Neural progenitor cell (in vitro differentiated cells): ENCODE data around the gene KMT5C. TPM values are rescaled to one million over a fixed set of nuclear protein-coding genes. Genes with fewer than 3 reads are reported as not detected.

Experiments
- DNase-seq: peaks from one replicate; pipeline ENCODE4 v3.0.0-alpha.2; 2016; ENCODE audit warnings: low spot score
- H2AFZ ChIP-seq: fragments of 200-600 bp; sonication (generic); replicated peaks from 2 replicates; pipeline ENCODE4 v1.6.1; 2016; ENCODE audit warnings: antibody characterized with exemption
- H3F3A ChIP-seq: fragments of 200-600 bp; sonication (generic); 2 replicates; pipeline ENCODE4 v1.6.1; 2016; ENCODE audit warnings: antibody characterized with exemption, low read depth
- H3K27ac ChIP-seq: fragments of 200-600 bp; sonication (generic); 2 replicates; pipeline ENCODE4 v1.5.1; 2016; ENCODE audit warnings: mild to moderate bottlenecking
- H3K27me3 ChIP-seq: fragments of 200-600 bp; sonication (generic); 2 replicates; pipeline ENCODE4 v1.6.1; 2016; ENCODE audit warnings: mild to moderate bottlenecking, moderate library complexity
- H3K36me3 ChIP-seq: fragments of 200-600 bp; sonication (generic); 2 replicates; pipeline ENCODE4 v1.5.1; 2016
- H3K4me1 ChIP-seq: fragments of 200-600 bp; sonication (generic); 2 replicates; pipeline ENCODE4 v1.6.1; 2016; ENCODE audit warnings: mixed run types
- H3K4me2 ChIP-seq: fragments of 200-600 bp; sonication (generic); 2 replicates; pipeline ENCODE4 v1.6.1; 2016
- H3K4me3 ChIP-seq: fragments of 200-600 bp; sonication (generic); 2 replicates; pipeline ENCODE4 v1.5.1; 2016
- H3K79me2 ChIP-seq: fragments of 200-600 bp; sonication (generic); 2 replicates; pipeline ENCODE4 v1.6.1; 2016; ENCODE audit warnings: low read depth
- H3K9ac ChIP-seq: fragments of 200-600 bp; sonication (generic); 2 replicates; pipeline ENCODE4 v1.6.1; 2016
- H3K9me3 ChIP-seq: fragments of 200-600 bp; sonication (generic); 2 replicates; pipeline ENCODE4 v1.5.1; 2016; ENCODE audit warnings: low read depth
- H4K20me1 ChIP-seq: fragments of 200-600 bp; sonication (generic); 2 replicates; pipeline ENCODE4 v1.6.1; 2016; ENCODE audit warnings: low read depth
- H3K27ac Mint-ChIP-seq: 3 replicates; pipeline ENCODE4 v1.8.0; 2021; ENCODE audit warnings: mixed read lengths
- H3K27me3 Mint-ChIP-seq: 2 replicates; pipeline ENCODE4 v1.8.0; 2022; ENCODE audit warnings: low read depth, mild to moderate bottlenecking, inconsistent platforms, moderate library complexity, mixed read lengths; ENCODE audit not compliant: insufficient read depth
- H3K36me3 Mint-ChIP-seq: 3 replicates; pipeline ENCODE4 v1.8.0; 2021; ENCODE audit warnings: mixed read lengths
- H3K4me1 Mint-ChIP-seq: 3 replicates; pipeline ENCODE4 v1.8.0; 2021; ENCODE audit warnings: mixed read lengths
- H3K4me3 Mint-ChIP-seq: 3 replicates; pipeline ENCODE4 v1.8.0; 2021; ENCODE audit warnings: mild to moderate bottlenecking, moderate library complexity, mixed read lengths
- H3K9me3 Mint-ChIP-seq: 3 replicates; pipeline ENCODE4 v1.8.0; 2020; ENCODE audit warnings: mixed read lengths
- EZH2 ChIP-seq: fragments of 200-600 bp; sonication (generic); IDR thresholded peaks from 2 replicates; pipeline ENCODE4 v1.6.1; 2017; ENCODE audit warnings: antibody characterized with exemption, mild to moderate bottlenecking, moderate library complexity
- EZH2phosphoT487 ChIP-seq: fragments of 200-600 bp; sonication (generic); IDR thresholded peaks from 2 replicates; pipeline ENCODE4 v1.6.1; 2017; ENCODE audit warnings: antibody characterized with exemption
- total RNA-seq: library from RNA; depleted of rRNA; stranded (reverse); fragments of >200 nt; gene quantifications from 2 replicates; pipeline ENCODE4 v1.2.3, GENCODE V29; 2015; ENCODE audit warnings: low replicate concordance
- TF ChIP-seq, protein P1 (sequence below): fragments of 200-600 bp; sonication (generic); IDR thresholded peaks from 2 replicates; pipeline ENCODE4 v1.5.1; 2017; ENCODE audit warnings: antibody characterized with exemption, mild to moderate bottlenecking

The KMT5C gene
- total RNA-seq, 1 donor from 2014 or later, result 21.1 TPM

DNA sequence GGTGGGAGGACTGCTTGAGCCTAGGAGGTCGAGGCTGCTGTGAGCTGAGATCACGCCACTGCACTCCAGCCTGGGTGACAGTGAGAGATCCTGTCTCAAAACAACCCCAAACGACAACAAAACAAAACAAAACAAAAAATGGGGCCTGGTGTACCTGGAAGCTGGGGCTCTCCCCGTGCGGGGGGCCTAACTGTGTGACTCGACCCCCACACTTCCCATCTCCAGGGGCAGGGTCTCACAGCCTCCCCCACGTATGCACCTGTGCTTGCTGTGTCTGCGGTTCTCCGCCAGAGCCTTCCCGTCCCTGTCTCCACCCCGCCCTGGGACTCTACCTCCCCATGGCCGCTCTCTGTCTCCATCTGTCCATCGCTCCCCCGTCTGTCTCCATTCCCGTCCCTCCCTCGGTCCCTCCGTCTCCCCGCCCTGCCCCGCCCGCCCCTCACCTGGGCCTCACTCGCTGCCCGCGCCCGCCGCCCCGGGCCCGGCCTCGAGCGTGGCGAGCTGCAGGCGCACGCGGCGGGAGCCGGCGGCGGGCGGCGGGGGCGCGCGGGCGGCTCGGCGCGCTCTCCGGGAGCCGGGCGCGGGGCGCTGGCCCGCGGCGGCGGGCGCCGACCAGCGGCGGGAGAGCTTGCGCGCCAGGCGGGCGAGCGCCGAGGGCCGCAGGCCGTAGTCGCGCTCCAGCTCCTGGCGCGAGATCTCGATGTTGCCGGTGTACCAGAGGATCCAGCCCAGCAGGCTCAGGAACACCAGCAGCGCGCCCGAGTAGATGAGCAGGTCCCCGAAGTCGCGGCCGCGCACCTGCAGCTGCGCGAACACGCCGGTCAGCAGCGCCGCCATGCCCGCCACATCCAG is 43.8 kb downstream of the KMT5C start:
- TF ChIP-seq EZH2phosphoT487, result no peak
- TF ChIP-seq, protein P1, sequence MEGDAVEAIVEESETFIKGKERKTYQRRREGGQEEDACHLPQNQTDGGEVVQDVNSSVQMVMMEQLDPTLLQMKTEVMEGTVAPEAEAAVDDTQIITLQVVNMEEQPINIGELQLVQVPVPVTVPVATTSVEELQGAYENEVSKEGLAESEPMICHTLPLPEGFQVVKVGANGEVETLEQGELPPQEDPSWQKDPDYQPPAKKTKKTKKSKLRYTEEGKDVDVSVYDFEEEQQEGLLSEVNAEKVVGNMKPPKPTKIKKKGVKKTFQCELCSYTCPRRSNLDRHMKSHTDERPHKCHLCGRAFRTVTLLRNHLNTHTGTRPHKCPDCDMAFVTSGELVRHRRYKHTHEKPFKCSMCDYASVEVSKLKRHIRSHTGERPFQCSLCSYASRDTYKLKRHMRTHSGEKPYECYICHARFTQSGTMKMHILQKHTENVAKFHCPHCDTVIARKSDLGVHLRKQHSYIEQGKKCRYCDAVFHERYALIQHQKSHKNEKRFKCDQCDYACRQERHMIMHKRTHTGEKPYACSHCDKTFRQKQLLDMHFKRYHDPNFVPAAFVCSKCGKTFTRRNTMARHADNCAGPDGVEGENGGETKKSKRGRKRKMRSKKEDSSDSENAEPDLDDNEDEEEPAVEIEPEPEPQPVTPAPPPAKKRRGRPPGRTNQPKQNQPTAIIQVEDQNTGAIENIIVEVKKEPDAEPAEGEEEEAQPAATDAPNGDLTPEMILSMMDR, result no peak
- TF ChIP-seq EZH2, result no peak
- H4K20me1 ChIP-seq, result peaks cover 27% of the 10 kb centered on the region
- peaks cover 25% of the 10 kb centered on the region for H3K27me3 Mint-ChIP-seq
- peaks cover 4% of the 10 kb centered on the region for H3K9me3 Mint-ChIP-seq
- no peak overlapping the region for H3K27ac ChIP-seq
- H3K27me3 ChIP-seq, result peaks cover 21% of the 10 kb centered on the region
- H3K36me3 Mint-ChIP-seq, result peaks cover 5% of the 10 kb centered on the region
- H3K4me2 ChIP-seq, result peak overlapping the region; percentile 81
- no peaks in the 10 kb centered on the region for H3K9me3 ChIP-seq
- H3K4me3 ChIP-seq, result peak overlapping the region; percentile 90
- peaks cover 38% of the 10 kb centered on the region for H3K4me1 ChIP-seq
- no peak overlapping the region for H2AFZ ChIP-seq
- H3K79me2 ChIP-seq, result peaks cover 27% of the 10 kb centered on the region
- H3K4me1 Mint-ChIP-seq, result peaks cover 40% of the 10 kb centered on the region
- peak; percentile 88 for DNase-seq
- no peaks in the 10 kb centered on the region for H3K36me3 ChIP-seq
- no peak overlapping the region for H3K27ac Mint-ChIP-seq
- peak overlapping the region; percentile 81 for H3K4me3 Mint-ChIP-seq
- H3K9ac ChIP-seq, result no peak overlapping the region
- peaks cover 50% of the 10 kb centered on the region for H3F3A ChIP-seq

DNA sequence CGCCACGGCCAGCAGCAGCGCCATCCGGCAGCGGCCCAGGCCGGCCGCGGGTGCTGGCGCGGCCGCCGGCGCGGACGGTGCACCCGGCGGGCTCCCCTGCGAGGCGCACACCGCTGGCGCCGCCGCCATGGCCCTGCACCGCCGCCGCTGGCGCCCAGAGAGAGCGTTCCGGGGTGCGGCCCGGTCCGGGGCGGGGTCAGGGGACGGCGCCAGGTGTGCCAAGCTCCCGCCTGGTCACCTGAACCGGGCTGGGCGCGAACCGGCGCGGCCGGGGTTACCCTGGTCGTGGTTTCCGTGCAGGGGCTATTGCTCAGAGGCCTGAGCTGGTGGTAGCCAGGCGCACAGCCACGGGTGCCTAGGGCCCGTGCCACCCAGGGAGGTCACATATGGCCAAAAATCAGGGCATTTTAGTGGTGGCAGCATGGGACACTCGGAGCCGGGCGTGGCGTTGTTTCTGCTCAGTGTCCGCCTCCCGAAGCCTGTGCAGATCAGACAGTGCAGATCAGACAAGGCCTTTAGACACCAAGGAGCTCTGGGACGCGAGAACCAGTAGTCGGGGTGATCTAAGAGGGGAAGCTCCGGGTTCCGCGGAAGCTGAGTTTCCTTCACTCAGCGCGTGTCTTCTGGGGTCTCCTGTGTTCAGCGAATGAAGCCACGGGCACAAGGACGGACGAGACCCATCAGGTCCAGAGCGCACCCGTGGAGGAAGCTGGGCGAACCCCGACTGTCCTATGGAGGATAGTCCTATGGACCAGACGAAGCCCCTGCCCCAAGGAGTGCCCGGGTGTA is 44.6 kb downstream of the KMT5C start, which contains the start of gene TMEM238:
Gene TMEM238 (minus strand): TSS at position 162 of the 789 bp plus-strand sequence. CDS start 33 bp downstream, at position 129.
- no peaks in the 10 kb centered on the region for H3K36me3 ChIP-seq
- peaks cover 51% of the 10 kb centered on the region for H3F3A ChIP-seq
- no peak for DNase-seq
- peaks cover 32% of the 10 kb centered on the region for H3K79me2 ChIP-seq
- H3K27me3 ChIP-seq, result peaks cover 17% of the 10 kb centered on the region
- no peak within 1 kb of the TSS for H2AFZ ChIP-seq
- H3K9me3 Mint-ChIP-seq, result peaks cover 4% of the 10 kb centered on the region
- peaks cover 7% of the 10 kb centered on the region for H3K36me3 Mint-ChIP-seq
- peaks cover 37% of the 10 kb centered on the region for H3K4me1 Mint-ChIP-seq
- no peak within 1 kb of the TSS for H3K27ac Mint-ChIP-seq
- peaks cover 24% of the 10 kb centered on the region for H3K27me3 Mint-ChIP-seq
- H3K4me2 ChIP-seq, result peak within 1 kb of the TSS; percentile 81
- no peak within 1 kb of the TSS for H3K9ac ChIP-seq
- peak within 1 kb of the TSS; percentile 90 for H3K4me3 ChIP-seq
- H4K20me1 ChIP-seq, result peaks cover 35% of the 10 kb centered on the region
- H3K4me3 Mint-ChIP-seq, result peak within 1 kb of the TSS; percentile 100
- no peak for TF ChIP-seq EZH2phosphoT487
- TF ChIP-seq EZH2, result no peak
- TF ChIP-seq, protein P1, result no peak
- H3K9me3 ChIP-seq, result no peaks in the 10 kb centered on the region
- H3K27ac ChIP-seq, result no peak within 1 kb of the TSS
- H3K4me1 ChIP-seq, result peaks cover 35% of the 10 kb centered on the region

DNA sequence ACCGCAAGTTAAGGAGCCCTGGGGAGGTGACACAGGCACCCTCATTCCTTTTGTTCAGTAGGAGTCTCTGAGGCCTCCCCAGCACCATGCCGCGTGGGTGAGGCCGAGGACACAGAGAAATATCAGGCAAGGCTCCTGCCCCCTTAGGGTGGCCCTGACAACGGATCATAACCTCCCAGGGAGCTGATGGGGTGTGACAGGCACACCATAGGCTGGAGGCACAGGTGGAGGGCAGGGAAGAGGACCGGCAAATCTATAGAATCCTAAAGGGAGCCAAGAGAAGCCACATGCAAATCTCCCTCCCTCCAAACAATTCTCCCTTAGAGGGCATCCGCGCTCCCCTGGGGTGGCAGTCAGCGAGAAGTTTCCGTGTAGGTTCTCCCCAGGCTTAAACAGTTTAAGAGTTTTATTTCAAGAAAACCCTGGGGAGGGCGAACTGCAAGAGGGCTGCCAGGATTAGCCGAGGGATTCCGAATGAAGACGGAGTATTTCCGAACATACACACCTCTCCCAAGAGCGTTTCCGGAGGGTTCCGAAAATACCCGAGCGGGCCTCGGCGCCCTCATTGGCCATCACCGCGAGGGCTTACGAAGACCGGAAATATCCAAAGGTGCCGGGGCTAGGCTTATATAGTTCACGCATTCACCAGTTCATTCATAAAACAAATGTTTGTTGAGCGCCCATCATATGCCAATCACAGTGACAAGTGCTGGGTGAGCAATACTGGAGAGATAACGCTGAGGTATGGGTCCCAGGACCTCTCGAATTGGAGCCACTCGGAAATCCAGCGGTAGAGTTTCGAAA is 45.4 kb downstream of the KMT5C start:
- Histone ChIP-seq H3K4me1 (peaks cover 35% of the 10 kb centered on the region), H3K9ac (peak overlapping the region; percentile 48), H4K20me1 (peaks cover 43% of the 10 kb centered on the region), H3K9me3 (no peaks in the 10 kb centered on the region), H3F3A (peaks cover 50% of the 10 kb centered on the region), H3K27ac (no peak overlapping the region), H2AFZ (peak overlapping the region; percentile 94), H3K4me3 (peak overlapping the region; percentile 90), H3K27me3 (peaks cover 17% of the 10 kb centered on the region), H3K36me3 (no peaks in the 10 kb centered on the region), H3K79me2 (peaks cover 32% of the 10 kb centered on the region), H3K4me2 (peak overlapping the region; percentile 80)
- peaks cover 4% of the 10 kb centered on the region for H3K9me3 Mint-ChIP-seq
- peak; percentile 98 for DNase-seq
- peaks cover 42% of the 10 kb centered on the region for H3K4me1 Mint-ChIP-seq
- H3K36me3 Mint-ChIP-seq, result peaks cover 7% of the 10 kb centered on the region
- peak overlapping the region; percentile 91 for H3K27ac Mint-ChIP-seq
- no peak for TF ChIP-seq EZH2phosphoT487
- TF ChIP-seq, protein P1, result no peak
- no peak for TF ChIP-seq EZH2
- peaks cover 20% of the 10 kb centered on the region for H3K27me3 Mint-ChIP-seq
- peak overlapping the region; percentile 100 for H3K4me3 Mint-ChIP-seq
